HG03439 (cell line): Measurements from ENCODE around the gene METTL9.
"Not testable (repeated sequence)": the region's sequence is repeated elsewhere in the genome, so short reads cannot be mapped to it uniquely, and the experiment has no call there.

ENCODE experiments used
- ATAC-seq: cut with Tn5 transposase; IDR thresholded peaks from one replicate; pipeline ENCODE4 v1.9.1; 2021; ENCODE audit warnings: mild to moderate bottlenecking, moderate library complexity; ENCODE audit not compliant: unreplicated experiment

Gene METTL9

DNA sequence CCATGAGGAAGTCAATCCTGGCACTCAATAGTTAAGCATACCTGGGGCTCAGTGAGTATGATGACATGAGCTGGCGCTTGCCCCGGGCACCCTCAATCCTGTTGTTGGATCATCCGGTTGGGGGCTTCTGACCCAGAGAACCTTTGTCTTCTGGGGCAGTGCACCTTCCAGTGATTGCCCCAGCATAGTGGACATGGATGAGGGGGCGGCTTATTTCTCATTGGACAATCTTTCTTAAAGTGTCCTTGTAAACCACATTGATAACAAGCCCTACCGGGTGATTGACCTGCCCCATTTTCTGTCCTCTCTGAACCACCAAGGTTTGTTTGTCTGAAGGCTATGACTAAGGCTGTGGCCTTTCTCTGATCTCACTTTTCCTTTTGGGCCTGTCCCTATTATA lies 34.8 kb downstream of the METTL9 start:
- ATAC-seq: no peak

DNA sequence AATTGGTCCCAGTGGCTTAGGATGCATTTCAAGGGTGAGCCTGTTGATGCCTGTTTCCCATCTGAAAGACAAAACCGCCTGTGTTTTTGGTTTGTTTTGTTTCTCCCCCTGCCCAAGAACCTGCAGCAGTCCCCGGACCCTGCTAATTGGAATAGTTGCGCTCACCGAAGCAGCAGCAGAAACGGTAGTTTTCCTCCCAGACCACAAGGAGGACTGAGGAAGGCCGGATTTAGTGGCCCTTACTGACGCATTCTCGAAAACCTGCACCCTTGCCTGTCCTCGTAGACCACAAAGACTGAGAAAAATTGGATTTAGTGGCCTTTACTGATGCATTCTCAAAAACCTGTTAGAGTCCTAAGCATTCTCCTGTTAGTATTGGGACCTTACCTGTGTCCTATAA lies 36.3 kb downstream of the METTL9 start:
- not testable (repeated sequence) for ATAC-seq

DNA sequence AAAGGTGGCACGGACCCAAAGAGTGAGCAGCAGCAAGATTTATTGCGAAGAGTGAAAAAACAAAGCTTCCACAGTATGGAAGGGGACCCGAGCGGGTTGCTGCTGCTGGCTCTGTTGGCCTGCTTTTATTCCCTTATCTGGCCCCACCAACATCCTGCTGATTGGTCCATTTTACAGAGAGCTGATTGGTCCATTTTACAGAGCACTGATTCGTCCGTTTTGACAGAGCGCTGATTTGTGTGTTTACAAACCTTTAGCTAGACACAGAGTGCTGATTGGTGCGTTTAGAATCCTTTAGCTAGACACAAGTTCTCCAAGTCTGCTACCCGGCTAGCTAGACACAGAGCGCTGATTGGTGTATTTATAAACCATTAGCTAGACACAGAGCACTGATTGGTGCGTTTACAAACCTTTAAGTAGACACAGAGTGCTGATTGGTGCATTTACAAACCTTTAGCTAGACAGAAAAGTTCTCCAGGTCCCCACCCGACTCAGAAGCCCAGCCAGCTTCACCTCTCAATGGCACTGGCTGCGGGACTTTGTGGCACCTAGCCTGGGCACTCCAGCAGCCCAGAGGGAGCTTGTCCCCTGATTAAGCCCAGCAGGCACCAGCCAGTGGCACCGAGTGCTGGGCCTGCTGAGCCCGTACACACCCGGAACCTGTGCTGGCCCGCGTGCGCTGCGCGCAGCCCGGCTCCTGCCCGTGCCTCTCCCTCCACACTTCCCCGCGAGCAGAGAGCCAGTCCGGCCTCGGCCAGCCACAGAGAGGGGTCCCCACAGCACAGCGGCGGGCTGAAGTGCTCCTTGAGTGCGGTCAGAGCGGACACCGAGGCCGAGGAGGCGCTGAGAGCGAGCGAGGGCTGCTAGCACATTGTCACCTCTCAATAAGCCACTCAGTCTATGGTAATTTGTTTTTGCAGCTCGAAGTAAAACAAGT lies 37.9 kb downstream of the METTL9 start:
- no peak for ATAC-seq

DNA sequence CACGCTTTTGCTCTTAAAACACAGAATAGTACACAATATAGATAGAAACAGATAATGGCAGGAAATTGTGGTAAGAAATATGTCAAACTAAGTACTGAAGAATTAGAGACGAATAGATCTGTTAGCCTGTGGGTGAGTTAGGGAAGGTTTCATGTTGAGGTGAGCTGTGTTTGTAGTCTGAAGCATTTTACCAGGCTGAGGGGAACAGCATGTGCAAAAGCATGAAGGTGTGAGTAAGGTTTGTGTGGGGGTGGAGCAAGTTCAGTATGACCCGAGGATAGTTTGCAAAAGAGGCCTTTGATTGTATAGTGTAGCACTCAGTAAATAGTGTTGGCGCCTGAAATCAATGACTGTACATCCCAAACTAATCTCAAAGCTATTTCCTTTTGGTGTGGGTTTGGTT lies 39.2 kb downstream of the METTL9 start:
- no peak for ATAC-seq

DNA sequence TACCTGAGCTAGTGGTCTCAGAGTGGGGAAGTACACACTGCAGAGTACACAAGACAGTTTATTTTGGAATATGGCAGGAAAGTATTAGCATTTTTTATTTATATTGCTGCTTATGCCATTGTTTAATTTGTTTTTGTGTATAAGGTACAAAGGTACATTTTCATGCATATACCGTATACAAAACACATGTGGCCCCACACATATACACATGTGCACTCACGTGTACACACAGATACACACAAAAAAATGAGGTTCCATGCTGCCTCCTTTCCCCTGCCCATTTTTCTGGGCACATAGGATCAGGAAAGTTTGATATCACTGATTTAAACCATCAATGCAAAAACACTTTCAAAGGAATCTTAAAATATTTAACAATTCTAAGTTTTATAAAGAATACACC lies 40.1 kb downstream of the METTL9 start:
- ATAC-seq: no peak

DNA sequence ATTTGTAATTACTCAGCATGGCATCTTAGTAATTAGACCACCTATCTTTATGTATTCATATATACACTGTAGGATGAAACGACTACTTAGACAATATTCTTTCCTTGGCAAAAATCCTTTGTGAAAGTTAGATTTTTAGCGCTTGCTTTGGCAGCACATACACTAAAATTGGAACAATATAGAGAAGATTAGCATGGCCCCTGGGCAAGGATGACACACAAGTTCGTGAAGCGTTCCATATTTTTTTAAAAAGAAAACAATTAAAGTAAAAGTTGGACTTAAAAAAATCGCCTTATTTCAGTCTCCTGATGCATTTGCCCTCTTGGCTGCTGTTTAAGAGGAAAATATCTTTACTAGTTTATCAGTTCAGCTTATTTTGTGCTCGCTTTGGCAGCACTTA lies 42.5 kb downstream of the METTL9 start:
- no peak for ATAC-seq

DNA sequence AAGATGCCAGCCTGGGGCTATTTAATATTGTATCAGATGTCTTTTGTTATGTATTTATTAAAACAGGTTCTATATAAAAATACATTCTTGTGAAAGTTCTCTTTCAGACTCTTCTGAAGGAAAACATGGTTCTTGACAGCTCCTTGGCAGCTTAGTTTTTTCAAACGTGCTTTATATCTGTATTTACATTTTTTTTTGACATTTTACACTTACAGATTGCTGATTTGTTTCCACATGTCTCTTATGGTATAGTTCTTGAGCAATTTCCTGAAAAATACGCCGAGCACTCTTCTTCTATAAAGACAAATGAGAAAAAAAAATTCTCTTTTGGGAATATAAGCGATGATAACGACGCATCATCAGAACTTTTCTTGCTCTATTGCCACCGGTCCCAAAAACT lies 43.5 kb downstream of the METTL9 start:
- no peak for ATAC-seq

DNA sequence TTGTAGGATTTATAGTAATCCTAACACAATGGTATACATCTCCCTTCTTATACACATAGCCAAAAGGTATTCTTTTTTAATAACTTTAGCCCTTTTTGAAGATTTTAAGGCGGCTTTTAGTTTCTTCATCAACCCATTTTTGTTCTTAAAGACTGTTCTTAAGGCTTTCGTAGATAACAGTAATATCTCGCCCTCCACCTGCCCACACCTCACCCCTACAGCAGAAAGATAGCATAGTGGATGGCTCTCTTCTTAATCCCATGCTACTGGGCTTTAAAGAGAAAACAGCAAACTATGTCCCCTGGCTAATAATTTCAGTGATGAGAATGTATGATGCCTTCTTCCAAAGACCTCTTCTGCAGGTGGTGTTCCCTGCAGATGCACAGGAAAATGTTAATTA lies 44.4 kb downstream of the METTL9 start:
- ATAC-seq: no peak

DNA sequence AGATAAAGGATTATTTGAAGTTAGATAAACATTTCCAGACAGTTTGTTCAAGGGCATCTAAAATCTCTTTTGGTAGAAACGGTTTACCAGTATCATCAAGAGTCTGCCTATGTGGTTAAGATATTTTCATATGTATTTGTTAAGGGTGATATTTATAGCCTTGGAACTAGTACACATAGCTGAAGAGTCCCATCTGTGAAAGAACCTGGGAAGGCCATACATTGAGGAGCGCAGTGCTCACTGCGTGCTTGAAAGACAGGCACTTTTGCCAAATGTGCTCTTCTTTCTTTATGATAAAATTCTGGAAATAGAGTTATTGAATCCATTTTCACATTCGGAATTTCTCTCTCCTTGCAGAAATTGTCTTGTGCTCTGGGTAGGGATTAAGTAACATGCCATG lies 45.3 kb downstream of the METTL9 start:
- ATAC-seq: no peak

DNA sequence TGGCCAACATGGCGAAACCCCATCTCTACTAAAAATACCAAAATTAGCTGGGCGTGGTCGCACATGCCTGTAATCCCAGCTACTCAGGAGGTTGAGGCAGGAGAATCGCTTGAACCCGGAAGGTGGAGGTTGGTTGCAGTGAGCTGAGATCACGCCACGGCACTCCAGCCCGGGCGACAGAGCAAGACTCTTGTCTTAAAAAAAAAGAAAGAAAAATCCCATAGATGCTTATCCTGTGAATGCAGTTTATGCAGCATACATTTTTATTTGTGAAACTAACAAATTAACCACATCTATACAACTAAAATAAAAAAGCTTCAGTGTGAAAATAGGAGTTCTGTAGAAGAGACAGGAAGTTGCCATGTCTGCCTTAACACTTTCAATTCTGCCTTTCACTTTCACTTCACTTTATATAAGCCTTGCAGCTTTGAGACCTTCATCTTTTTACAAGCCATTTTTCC lies 45.9 kb downstream of the METTL9 start:
- no peak for ATAC-seq

DNA sequence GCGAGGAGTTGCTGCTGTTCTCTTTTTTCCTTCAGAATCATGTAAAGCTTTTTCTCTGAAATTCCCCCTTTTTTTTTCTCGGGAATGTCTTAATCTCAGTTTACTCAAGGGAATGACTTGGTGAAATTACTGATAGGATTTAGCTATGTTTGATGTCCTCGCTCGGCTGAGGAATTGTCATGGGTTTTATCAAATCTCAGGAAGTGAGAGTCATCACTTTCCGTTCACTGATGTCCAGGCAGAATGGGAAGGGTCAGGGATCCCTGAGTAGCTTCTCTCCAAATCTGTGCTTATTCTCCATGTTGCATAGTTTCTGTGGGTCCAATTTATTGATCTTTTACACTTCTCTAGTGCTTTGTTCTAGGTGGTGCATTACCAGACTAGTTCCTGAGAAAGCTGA lies 46.7 kb downstream of the METTL9 start:
- ATAC-seq: no peak

DNA sequence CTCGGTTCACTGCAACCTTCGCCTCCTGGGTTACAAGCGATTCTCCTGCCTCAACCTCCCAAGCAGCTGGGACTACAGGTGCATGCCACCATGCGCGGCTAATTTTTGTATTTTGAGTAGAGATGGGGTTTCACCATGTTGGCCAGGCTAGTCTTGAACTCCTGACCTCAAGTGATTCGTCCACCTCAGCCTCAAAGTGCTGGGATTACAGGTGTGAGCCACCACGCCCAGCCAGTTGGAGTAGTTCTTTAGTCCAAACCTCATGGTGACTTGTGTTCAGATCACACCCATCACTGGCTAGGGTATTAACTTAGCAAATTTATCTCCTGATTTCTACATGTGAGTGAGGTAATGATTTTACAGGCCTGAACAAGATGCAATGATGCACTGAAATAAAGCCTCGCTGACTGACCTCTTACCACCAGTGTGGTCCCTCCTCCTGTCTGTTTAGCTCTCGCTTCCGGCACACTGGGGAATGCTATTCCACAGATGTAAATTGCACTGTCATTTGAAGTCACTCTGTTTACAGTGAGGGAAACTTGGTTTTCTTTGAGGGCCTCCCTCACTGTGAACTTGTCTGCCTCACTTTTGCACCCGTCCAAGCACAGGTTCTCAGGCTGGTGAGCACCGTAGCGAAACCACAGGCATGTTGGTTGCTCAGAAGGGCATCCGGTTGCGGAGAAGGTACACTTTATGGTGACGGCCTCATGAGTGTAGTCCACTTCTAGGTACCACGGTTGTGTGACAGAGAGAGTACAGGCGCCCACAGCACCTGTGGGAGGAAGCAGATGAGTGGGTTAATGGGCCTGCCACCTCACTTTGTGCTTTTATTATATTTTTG lies 47.6 kb downstream of the METTL9 start:
- peak; percentile 74 for ATAC-seq

DNA sequence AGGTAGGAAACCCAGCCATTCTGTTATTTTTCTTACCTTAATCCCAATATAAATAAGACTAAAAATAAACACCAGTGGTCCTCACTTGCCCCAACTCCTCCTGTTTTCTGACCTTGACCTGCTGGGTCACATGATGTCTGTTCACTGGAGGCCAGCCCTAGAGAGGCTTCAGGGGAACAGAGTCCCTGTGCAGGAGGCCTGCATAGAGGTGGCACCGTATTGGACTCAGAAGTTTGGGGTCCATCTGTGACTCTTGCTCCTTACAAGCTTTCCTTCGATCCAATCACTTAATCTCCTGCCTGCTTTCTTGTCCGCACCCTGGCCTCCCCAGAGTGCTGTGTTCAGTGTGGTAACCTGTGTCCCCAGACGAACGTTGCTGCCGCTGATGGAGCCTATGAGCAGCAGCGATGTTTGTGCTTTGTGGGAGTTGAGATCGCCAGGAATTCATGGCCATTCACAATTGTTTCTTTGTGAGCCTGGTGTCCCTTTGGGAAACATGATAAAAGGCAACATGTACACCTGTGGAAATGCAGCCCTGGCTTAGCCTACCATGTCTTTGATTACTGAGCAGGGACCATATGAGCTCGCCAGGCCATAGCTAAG lies 48.3 kb downstream of the METTL9 start:
- peak; percentile 4 for ATAC-seq

DNA sequence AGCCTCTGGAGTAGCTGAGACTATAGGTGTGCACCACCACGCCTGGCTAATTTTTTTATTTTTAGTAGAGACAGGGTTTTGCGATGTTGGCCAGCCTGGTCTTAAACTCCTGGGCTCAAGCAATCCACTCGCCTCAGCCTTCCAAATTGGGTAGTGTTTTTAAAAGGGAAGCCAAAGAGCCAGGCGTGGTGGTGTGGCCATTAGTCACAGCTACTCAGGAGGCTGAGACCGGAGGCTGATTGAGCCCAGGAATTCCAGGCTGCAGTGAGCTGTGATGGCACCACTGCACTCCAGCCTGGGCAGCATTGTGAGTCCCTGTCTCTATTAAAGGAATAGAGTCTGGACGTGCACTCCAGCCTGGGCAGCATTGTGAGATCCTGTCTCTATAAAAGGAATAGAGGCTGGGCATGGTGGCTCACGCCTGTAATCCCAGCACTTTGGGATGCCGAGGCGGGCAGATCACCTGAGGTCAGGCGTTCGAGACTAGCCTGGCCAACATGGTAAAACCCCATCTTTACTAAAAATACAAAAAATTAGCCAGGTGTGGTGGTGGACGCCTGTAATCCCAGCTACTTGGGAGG lies 50.5 kb downstream of the METTL9 start:
- ATAC-seq: not testable (repeated sequence)

DNA sequence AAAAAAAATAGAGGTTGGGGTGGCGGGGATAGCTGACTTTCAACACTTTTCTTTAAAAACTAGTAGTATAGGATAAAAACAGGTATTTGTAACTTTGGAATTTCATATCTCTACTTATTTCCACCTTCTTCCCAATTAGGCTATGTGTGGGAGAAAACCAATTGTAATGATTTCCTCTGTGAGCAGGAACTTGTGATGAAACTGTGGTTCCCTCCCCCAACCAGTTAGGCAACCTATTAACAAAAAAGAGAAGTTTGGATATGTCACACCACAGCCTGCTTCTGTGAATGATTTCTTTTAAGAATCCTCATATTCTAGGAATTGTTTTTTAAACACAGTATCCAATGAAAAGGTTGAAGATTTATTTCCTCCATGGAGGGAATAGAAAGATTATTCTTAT lies 51.1 kb downstream of the METTL9 start:
- ATAC-seq: no peak

DNA sequence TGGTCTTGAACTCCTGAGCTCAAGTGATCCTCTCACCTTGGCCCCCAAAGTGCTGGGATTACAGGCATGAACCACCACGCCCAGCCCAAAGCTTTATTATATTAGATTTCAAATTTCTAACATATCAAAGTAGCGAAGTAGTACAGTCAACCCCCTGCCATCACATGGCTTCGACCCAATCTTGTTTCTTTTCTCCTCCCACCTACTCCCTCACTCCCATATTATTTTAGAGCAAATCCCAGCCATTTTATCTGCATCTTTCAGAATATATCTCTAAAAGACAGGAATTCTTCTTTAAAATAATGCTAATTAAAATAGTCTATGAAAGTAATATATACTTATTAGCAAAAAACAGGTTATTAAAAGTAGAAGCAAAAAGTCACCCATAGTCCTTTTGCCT lies 52.1 kb downstream of the METTL9 start:
- no peak for ATAC-seq

DNA sequence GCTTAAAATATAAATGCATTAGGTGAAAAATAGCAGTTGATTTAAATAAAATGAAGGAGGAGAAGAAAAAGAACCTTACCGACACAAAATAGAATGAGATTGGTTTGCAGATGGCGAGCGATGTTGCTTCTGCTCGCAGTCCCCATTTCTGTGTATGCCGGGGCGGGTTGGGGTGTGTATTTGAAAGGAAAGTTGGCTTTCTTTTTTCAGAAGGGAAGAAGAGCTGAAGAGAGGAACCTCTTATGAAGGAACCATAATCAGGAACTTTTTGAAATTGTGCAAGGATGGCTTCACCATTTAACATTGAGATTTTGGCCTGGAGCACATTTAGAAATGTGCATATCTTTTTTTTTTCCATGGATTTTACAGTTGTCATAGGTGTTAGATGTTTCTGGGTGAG lies 53.1 kb downstream of the METTL9 start, which contains the start of gene IGSF6:
Gene IGSF6 (minus strand): TSS at position 156 of the 400 bp plus-strand sequence. CDS start 10 bp downstream, at position 146.
- no peak for ATAC-seq

DNA sequence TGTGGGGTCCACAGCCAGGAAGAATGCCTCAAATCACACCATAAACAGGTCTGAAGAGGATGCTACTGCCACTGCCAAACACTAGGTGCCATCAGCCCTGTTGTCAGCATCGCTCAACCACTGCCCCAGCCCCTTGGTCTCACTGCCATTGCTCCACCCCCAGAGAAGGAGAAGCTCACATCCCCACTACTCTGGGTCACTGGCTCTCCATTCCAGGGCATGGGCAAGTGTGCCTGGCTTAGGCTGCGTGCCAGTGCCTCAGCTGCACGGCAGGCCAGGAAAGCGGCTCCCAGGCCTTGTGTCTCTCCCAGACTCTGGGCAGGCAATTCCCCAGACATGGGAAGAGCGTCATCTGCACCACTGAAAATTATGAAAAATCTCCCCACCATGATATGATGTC lies 54.2 kb downstream of the METTL9 start:
- ATAC-seq: no peak

DNA sequence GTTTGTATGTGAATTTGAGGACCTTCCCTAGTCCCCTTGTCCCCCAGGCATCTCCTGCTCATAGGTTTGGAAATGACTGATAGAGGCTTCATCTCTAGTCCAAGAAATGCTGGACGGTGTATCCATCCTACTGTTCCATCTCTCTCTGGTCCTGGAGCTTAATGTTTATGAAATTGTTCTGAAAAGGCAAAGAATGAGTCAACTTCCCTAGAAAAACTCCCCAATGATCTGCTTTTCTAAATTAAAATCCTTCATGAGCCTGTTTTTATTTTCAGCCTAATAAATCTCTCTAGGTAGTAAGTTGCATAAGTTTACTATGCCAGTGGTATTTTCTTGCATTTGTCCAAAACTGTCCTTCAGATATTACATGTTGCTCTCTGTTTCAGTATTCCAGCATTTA lies 55.1 kb downstream of the METTL9 start:
- no peak for ATAC-seq

DNA sequence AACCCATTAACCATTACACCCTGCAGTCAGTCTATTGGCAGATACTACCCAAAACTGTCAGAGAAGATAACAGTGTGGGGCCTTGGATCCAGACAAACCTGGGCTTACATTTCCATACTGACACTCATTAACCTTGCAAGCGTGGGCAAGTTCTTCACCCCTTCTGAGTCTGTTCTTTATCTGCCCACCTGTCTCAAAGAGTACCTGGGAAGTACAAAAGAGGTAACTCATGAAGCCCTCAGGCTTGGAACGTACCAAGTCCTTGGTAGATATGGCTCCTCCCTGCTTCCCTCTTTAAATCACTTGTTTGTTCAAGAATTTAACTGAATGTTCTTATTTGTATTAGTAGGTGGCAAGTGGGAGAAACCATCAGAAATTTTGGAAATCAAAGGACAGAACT lies 55.5 kb downstream of the METTL9 start:
- ATAC-seq: no peak
